IPS DF 6.9 (cell line): ENCODE measurements around the gene PVALEF.

Source experiments
- DNase-seq: peaks from one replicate; pipeline ENCODE4 v3.0.0-alpha.2; 2013; ENCODE audit warnings: low read depth, low spot score
- H3K27ac ChIP-seq: one replicate; pipeline ENCODE4 v1.5.1; 2013; ENCODE audit warnings: low read length, control low read depth
- H3K27me3 ChIP-seq: 2 replicates; pipeline ENCODE4 v1.6.1; 2013; ENCODE audit warnings: mild to moderate bottlenecking, low read length; ENCODE audit not compliant: control insufficient read depth, insufficient read depth
- H3K36me3 ChIP-seq: 2 replicates; pipeline ENCODE4 v1.6.1; 2013; ENCODE audit warnings: low read length; ENCODE audit not compliant: control insufficient read depth, insufficient read depth
- H3K4me1 ChIP-seq: 2 replicates; pipeline ENCODE4 v1.6.1; 2013; ENCODE audit warnings: low read length; ENCODE audit not compliant: control insufficient read depth, insufficient read depth
- H3K4me3 ChIP-seq: 2 replicates; pipeline ENCODE4 v1.5.1; 2013; ENCODE audit warnings: mild to moderate bottlenecking, low read length
- H3K9me3 ChIP-seq: 2 replicates; pipeline ENCODE4 v1.6.1; 2013; ENCODE audit warnings: low read length, inconsistent platforms; ENCODE audit not compliant: control insufficient read depth, insufficient read depth
- WGBS: extraction: QIAGEN DNeasy Blood & Tissue Kit; methylation state at CpG from one replicate; pipeline ENCODE4 v1.1.7; 2013; ENCODE audit warnings: mixed read lengths, missing lambda C conversion rate; ENCODE audit not compliant: insufficient read length, insufficient coverage; 5-methylcytosine and 5-hydroxymethylcytosine counted together

The PVALEF gene

GRCh38 chr17:81191646-81192045, 26.3 kb downstream of the PVALEF start:
- Histone ChIP-seq H3K4me3 (no peak overlapping the region), H3K27ac (no peak overlapping the region), H3K27me3 (no peaks in the 10 kb centered on the region), H3K4me1 (no peaks in the 10 kb centered on the region), H3K9me3 (no peaks in the 10 kb centered on the region), H3K36me3 (peaks cover 23% of the 10 kb centered on the region)
- DNase-seq = no peak
- WGBS = no CpG with 5 or more reads among the region's 14 CpGs

GRCh38 chr17:81192386-81193050, 27.2 kb downstream of the PVALEF start:
- no peak for DNase-seq
- Histone ChIP-seq H3K36me3 (peaks cover 23% of the 10 kb centered on the region), H3K27me3 (no peaks in the 10 kb centered on the region), H3K4me3 (no peak overlapping the region), H3K27ac (no peak overlapping the region), H3K4me1 (no peaks in the 10 kb centered on the region), H3K9me3 (no peaks in the 10 kb centered on the region)
- no CpG with 5 or more reads among the region's 34 CpGs for WGBS

GRCh38 chr17:81193051-81193410, 27.7 kb downstream of the PVALEF start:
- DNase-seq = no peak
- no peaks in the 10 kb centered on the region for H3K9me3 ChIP-seq
- WGBS = no CpG with 5 or more reads among the region's 17 CpGs
- H3K27me3 ChIP-seq = no peaks in the 10 kb centered on the region
- no peak overlapping the region for H3K27ac ChIP-seq
- H3K4me3 ChIP-seq = no peak overlapping the region
- peaks cover 25% of the 10 kb centered on the region for H3K36me3 ChIP-seq
- H3K4me1 ChIP-seq = no peaks in the 10 kb centered on the region

GRCh38 chr17:81193470-81194224, 28.3 kb downstream of the PVALEF start:
- no peak overlapping the region for H3K27ac ChIP-seq
- H3K4me3 ChIP-seq = no peak overlapping the region
- peaks cover 25% of the 10 kb centered on the region for H3K36me3 ChIP-seq
- H3K9me3 ChIP-seq = no peaks in the 10 kb centered on the region
- no CpG with 5 or more reads among the region's 38 CpGs for WGBS
- no peaks in the 10 kb centered on the region for H3K27me3 ChIP-seq
- no peaks in the 10 kb centered on the region for H3K4me1 ChIP-seq
- no peak for DNase-seq

- no CpG with 5 or more reads among the region's 21 CpGs for WGBS
- H3K27me3 ChIP-seq = no peaks in the 10 kb centered on the region
- H3K27ac ChIP-seq = no peak overlapping the region
- no peak for DNase-seq
- H3K4me3 ChIP-seq = no peak overlapping the region
- no peaks in the 10 kb centered on the region for H3K4me1 ChIP-seq
- no peaks in the 10 kb centered on the region for H3K9me3 ChIP-seq
- H3K36me3 ChIP-seq = peaks cover 32% of the 10 kb centered on the region
These were observed 29.0 kb downstream of the PVALEF start for GRCh38 chr17:81194225-81194760.

- Histone ChIP-seq H3K9me3 (no peaks in the 10 kb centered on the region), H3K36me3 (peaks cover 38% of the 10 kb centered on the region), H3K27ac (no peak overlapping the region), H3K4me1 (no peaks in the 10 kb centered on the region), H3K4me3 (no peak overlapping the region), H3K27me3 (no peaks in the 10 kb centered on the region)
- DNase-seq = no peak
- no CpG with 5 or more reads among the region's 37 CpGs for WGBS
These were observed 29.9 kb downstream of the PVALEF start for GRCh38 chr17:81194941-81195901.

- WGBS = no CpG with 5 or more reads among the region's 14 CpGs
These were observed 30.7 kb downstream of the PVALEF start for GRCh38 chr17:81195941-81196495.

GRCh38 chr17:81196505-81197408, 31.4 kb downstream of the PVALEF start:
- Histone ChIP-seq H3K36me3 (peaks cover 31% of the 10 kb centered on the region), H3K27me3 (no peaks in the 10 kb centered on the region), H3K4me1 (no peaks in the 10 kb centered on the region), H3K27ac (no peak overlapping the region), H3K9me3 (no peaks in the 10 kb centered on the region), H3K4me3 (no peak overlapping the region)
- WGBS = no CpG with 5 or more reads among the region's 45 CpGs
- no peak for DNase-seq

More at GRCh38 chr17:81195941-81196495, 30.7 kb downstream of the PVALEF start:
- H3K4me1 ChIP-seq = no peaks in the 10 kb centered on the region
- DNase-seq = no peak
- no peaks in the 10 kb centered on the region for H3K27me3 ChIP-seq
- H3K36me3 ChIP-seq = peaks cover 33% of the 10 kb centered on the region
- no peak overlapping the region for H3K4me3 ChIP-seq
- no peaks in the 10 kb centered on the region for H3K9me3 ChIP-seq
- no peak overlapping the region for H3K27ac ChIP-seq

GRCh38 chr17:81197409-81197795, 32.1 kb downstream of the PVALEF start:
- Histone ChIP-seq H3K9me3 (no peaks in the 10 kb centered on the region), H3K4me3 (no peak overlapping the region), H3K27ac (no peak overlapping the region), H3K4me1 (no peaks in the 10 kb centered on the region), H3K27me3 (no peaks in the 10 kb centered on the region), H3K36me3 (peaks cover 29% of the 10 kb centered on the region)
- no CpG with 5 or more reads among the region's 14 CpGs for WGBS
- no peak for DNase-seq
